ENCODE results near the gene NPL.

GRCh38 chr1:182791281-182792179, 2.0 kb downstream of the NPL start:
- TF ChIP-seq RXRA (CRISPR knock-in tag; IDR thresholded peaks at IDR 0.05) (no peak), CTCF (CRISPR knock-in tag; IDR thresholded peaks at IDR 0.05) (no peak), ARID2 (CRISPR knock-in tag; IDR thresholded peaks at IDR 0.05; ENCODE audit: borderline replicate concordance) (no peak), ZNF703 (CRISPR knock-in tag; IDR thresholded peaks at IDR 0.05; ENCODE audit: borderline replicate concordance) (no peak), CCAR2 (optimal IDR thresholded peaks at IDR 0.05; ENCODE audit: low read depth, low read length) (no peak), RAD51 (IDR thresholded peaks at IDR 0.05; ENCODE audit: borderline replicate concordance) (no peak), DNMT1 (CRISPR knock-in tag; IDR thresholded peaks at IDR 0.05) (no peak), POLR2A (IDR thresholded peaks at IDR 0.05; ENCODE audit: insufficient read depth in 1 of 2, low read depth in 2 of 2, low read length in 2 of 2) (no peak), CEBPG (CRISPR knock-in tag; IDR thresholded peaks at IDR 0.05) (no peak), SAFB2 (CRISPR knock-in tag; IDR thresholded peaks at IDR 0.05; ENCODE audit: borderline replicate concordance, low read depth) (no peak), TAF1 (CRISPR knock-in tag; IDR thresholded peaks at IDR 0.05) (no peak), EZH2 (conservative IDR thresholded peaks at IDR 0.05; ENCODE audit: low read depth, low read length) (no peak), ZNF367 (CRISPR knock-in tag; IDR thresholded peaks at IDR 0.05; ENCODE audit: borderline replicate concordance) (no peak)

Measured in HepG2 (cell line).